ENCODE data around the gene UBL7.

- no peak for TF ChIP-seq POLR2AphosphoS5 (IDR thresholded peaks at IDR 0.05; ENCODE audit: insufficient read depth in 1 of 2, low read depth in 1 of 2)
- TF ChIP-seq CTCF (IDR thresholded peaks at IDR 0.05), result no peak
- no peak for TF ChIP-seq POLR2A (IDR thresholded peaks at IDR 0.05)
These were observed 62.8 kb downstream of the UBL7 start for GRCh38 chr15:74398183-74398582.
